H9 (cell line): ENCODE measurements around the gene KEL. TPM values are rescaled to one million over a fixed set of nuclear protein-coding genes. Genes with fewer than 3 reads are reported as not detected.

Experiments used
- DNase-seq: peaks from one replicate; pipeline ENCODE4 v3.0.0-alpha.2; 2017
- H2AFZ ChIP-seq: one replicate; pipeline ENCODE4 v1.6.1; 2013; ENCODE audit warnings: mild to moderate bottlenecking, low read length, control low read depth, moderate library complexity
- H2AK5ac ChIP-seq: 2 replicates; pipeline ENCODE4 v1.6.1; 2013; ENCODE audit warnings: low read length, control low read depth, mixed read lengths; ENCODE audit not compliant: insufficient read length
- H2BK120ac ChIP-seq: one replicate; pipeline ENCODE4 v1.6.1; 2013; ENCODE audit warnings: low read depth, mild to moderate bottlenecking, low read length, control low read depth, inconsistent platforms; ENCODE audit not compliant: poor library complexity, severe bottlenecking
- H2BK12ac ChIP-seq: 2 replicates; pipeline ENCODE4 v1.6.1; 2013; ENCODE audit warnings: low read length, control low read depth, mixed read lengths, low read depth; ENCODE audit not compliant: insufficient read length
- H2BK15ac ChIP-seq: 2 replicates; pipeline ENCODE4 v1.6.1; 2013; ENCODE audit warnings: low read depth, low read length, control low read depth
- H2BK20ac ChIP-seq: one replicate; pipeline ENCODE4 v1.6.1; 2013; ENCODE audit warnings: low read depth, mild to moderate bottlenecking, low read length, control low read depth, inconsistent platforms; ENCODE audit not compliant: poor library complexity, severe bottlenecking
- H2BK5ac ChIP-seq: 2 replicates; pipeline ENCODE4 v1.6.1; 2013; ENCODE audit warnings: low read length, control low read depth, mixed read lengths; ENCODE audit not compliant: insufficient read length
- H3K14ac ChIP-seq: 2 replicates; pipeline ENCODE4 v1.6.1; 2013; ENCODE audit warnings: low read length, control low read depth; ENCODE audit not compliant: insufficient read depth
- H3K18ac ChIP-seq: 2 replicates; pipeline ENCODE4 v1.6.1; 2013; ENCODE audit warnings: low read depth, mild to moderate bottlenecking, mixed read lengths, low read length, control low read depth; ENCODE audit not compliant: insufficient read length
- H3K23ac ChIP-seq: 2 replicates; pipeline ENCODE4 v1.6.1; 2013; ENCODE audit warnings: low read length, control low read depth, mixed read lengths, low read depth; ENCODE audit not compliant: insufficient read length
- H3K23me2 ChIP-seq: 2 replicates; pipeline ENCODE4 v1.6.1; 2013; ENCODE audit warnings: low read depth, mild to moderate bottlenecking, mixed read lengths, low read length, control low read depth; ENCODE audit not compliant: insufficient read length, poor library complexity, severe bottlenecking
- H3K27ac ChIP-seq: 2 replicates; pipeline ENCODE4 v1.5.1; 2013; ENCODE audit warnings: low read length, control low read depth, mixed read lengths, low read depth; ENCODE audit not compliant: insufficient read length
- H3K27me3 ChIP-seq: 2 replicates; pipeline ENCODE4 v1.6.1; 2013; ENCODE audit warnings: low read length, control low read depth, inconsistent platforms; ENCODE audit not compliant: insufficient read depth
- H3K4ac ChIP-seq: 2 replicates; pipeline ENCODE4 v1.6.1; 2013; ENCODE audit warnings: low read depth, mild to moderate bottlenecking, control low read depth, inconsistent platforms, low read length, moderate library complexity
- H3K4me1 ChIP-seq: 2 replicates; pipeline ENCODE4 v1.6.1; 2013; ENCODE audit warnings: low read length, control low read depth, inconsistent platforms; ENCODE audit not compliant: insufficient read depth
- H3K4me2 ChIP-seq: 2 replicates; pipeline ENCODE4 v1.6.1; 2013; ENCODE audit warnings: low read length, control low read depth, mixed read lengths; ENCODE audit not compliant: insufficient read length, insufficient read depth
- H3K56ac ChIP-seq: 2 replicates; pipeline ENCODE4 v1.6.1; 2013; ENCODE audit warnings: low read depth, mild to moderate bottlenecking, mixed read lengths, low read length, control low read depth; ENCODE audit not compliant: insufficient read length
- H3K79me1 ChIP-seq: 2 replicates; pipeline ENCODE4 v1.6.1; 2013; ENCODE audit warnings: low read depth, mild to moderate bottlenecking, moderate library complexity, low read length, control low read depth, inconsistent platforms; ENCODE audit not compliant: insufficient read depth, poor library complexity, severe bottlenecking
- H3K79me2 ChIP-seq: 2 replicates; pipeline ENCODE4 v1.6.1; 2013; ENCODE audit warnings: low read length, control low read depth, inconsistent platforms; ENCODE audit not compliant: insufficient read depth
- H3K9ac ChIP-seq: 2 replicates; pipeline ENCODE4 v1.6.1; 2013; ENCODE audit warnings: low read length, control low read depth, mixed read lengths; ENCODE audit not compliant: insufficient read length; ENCODE audit errors: extremely low read depth
- H3K9me3 ChIP-seq: one replicate; pipeline ENCODE4 v1.6.1; 2013; ENCODE audit warnings: low read depth, low read length, inconsistent platforms; ENCODE audit not compliant: control insufficient read depth
- H3T11ph ChIP-seq: one replicate; pipeline ENCODE4 v1.6.1; 2013; ENCODE audit warnings: mild to moderate bottlenecking, low read length, control low read depth, inconsistent platforms
- H4K20me1 ChIP-seq: one replicate; pipeline ENCODE4 v1.6.1; 2013; ENCODE audit not compliant: control insufficient read depth, insufficient read length, insufficient read depth
- H4K5ac ChIP-seq: 2 replicates; pipeline ENCODE4 v1.6.1; 2013; ENCODE audit warnings: low read depth, mild to moderate bottlenecking, mixed read lengths, low read length, control low read depth; ENCODE audit not compliant: insufficient read length
- H4K8ac ChIP-seq: replicated peaks from 2 replicates; pipeline ENCODE4 v1.6.1; 2013; ENCODE audit warnings: low read length, control low read depth, mixed read lengths, low read depth; ENCODE audit not compliant: insufficient read length
- H4K91ac ChIP-seq: 2 replicates; pipeline ENCODE4 v1.6.1; 2013; ENCODE audit warnings: low read depth, mild to moderate bottlenecking, moderate library complexity, mixed read lengths, low read length, control low read depth; ENCODE audit not compliant: insufficient read length
- H3K27ac Mint-ChIP-seq, 3 experiments: 2 replicates in 2 of 3; 3 replicates in 1 of 3; pipeline ENCODE4 v1.8.0; 2020 to 2021; ENCODE audit warnings: mixed read lengths in 3 of 3, mild to moderate bottlenecking in 1 of 3, moderate library complexity in 1 of 3
- H3K27me3 Mint-ChIP-seq: 2 replicates; pipeline ENCODE4 v1.8.0; 2021; ENCODE audit warnings: low read depth, mild to moderate bottlenecking, moderate library complexity, mixed read lengths
- H3K36me3 Mint-ChIP-seq, 3 experiments: 2 replicates in 2 of 3; 3 replicates in 1 of 3; pipeline ENCODE4 v1.8.0; 2020 to 2021; ENCODE audit warnings: low read depth in 3 of 3, mixed read lengths in 3 of 3; ENCODE audit not compliant: insufficient read depth in 1 of 3
- H3K4me1 Mint-ChIP-seq, 2 experiments: 2 replicates each; pipeline ENCODE4 v1.8.0; 2020; ENCODE audit warnings: mixed read lengths in 2 of 2
- H3K4me3 Mint-ChIP-seq, 2 experiments: 2 replicates in 1 of 2; 3 replicates in 1 of 2; pipeline ENCODE4 v1.8.0; 2020 to 2021; ENCODE audit warnings: mild to moderate bottlenecking in 2 of 2, mixed read lengths in 2 of 2, moderate library complexity in 1 of 2
- H3K9me3 Mint-ChIP-seq, 2 experiments: 2 replicates in 1 of 2; 3 replicates in 1 of 2; pipeline ENCODE4 v1.8.0; 2020; ENCODE audit warnings: mild to moderate bottlenecking in 2 of 2, mixed read lengths in 2 of 2, moderate library complexity in 1 of 2
- WGBS: extraction: QIAGEN DNeasy Blood & Tissue Kit; methylation state at CpG from one replicate; pipeline ENCODE4 v1.1.7; 2013; ENCODE audit warnings: missing lambda C conversion rate, low lambda C conversion rate, mixed read lengths; ENCODE audit not compliant: insufficient read length; ENCODE audit errors: extremely low coverage; 5-methylcytosine and 5-hydroxymethylcytosine counted together
- total RNA-seq: library from RNA; stranded (reverse); gene quantifications from 2 replicates; pipeline ENCODE4 v1.2.1, GENCODE V29; 2021
- TF ChIP-seq, protein P1 (sequence below): fragments of 200-600 bp; sonication (generic); conservative IDR thresholded peaks from 3 replicates; pipeline ENCODE4 v1.8.0; 2021; ENCODE audit warnings: antibody characterized with exemption, mild to moderate bottlenecking

KEL gene
- total RNA-seq, 1 experiment from 2014 or later: 1.5 TPM

DNA sequence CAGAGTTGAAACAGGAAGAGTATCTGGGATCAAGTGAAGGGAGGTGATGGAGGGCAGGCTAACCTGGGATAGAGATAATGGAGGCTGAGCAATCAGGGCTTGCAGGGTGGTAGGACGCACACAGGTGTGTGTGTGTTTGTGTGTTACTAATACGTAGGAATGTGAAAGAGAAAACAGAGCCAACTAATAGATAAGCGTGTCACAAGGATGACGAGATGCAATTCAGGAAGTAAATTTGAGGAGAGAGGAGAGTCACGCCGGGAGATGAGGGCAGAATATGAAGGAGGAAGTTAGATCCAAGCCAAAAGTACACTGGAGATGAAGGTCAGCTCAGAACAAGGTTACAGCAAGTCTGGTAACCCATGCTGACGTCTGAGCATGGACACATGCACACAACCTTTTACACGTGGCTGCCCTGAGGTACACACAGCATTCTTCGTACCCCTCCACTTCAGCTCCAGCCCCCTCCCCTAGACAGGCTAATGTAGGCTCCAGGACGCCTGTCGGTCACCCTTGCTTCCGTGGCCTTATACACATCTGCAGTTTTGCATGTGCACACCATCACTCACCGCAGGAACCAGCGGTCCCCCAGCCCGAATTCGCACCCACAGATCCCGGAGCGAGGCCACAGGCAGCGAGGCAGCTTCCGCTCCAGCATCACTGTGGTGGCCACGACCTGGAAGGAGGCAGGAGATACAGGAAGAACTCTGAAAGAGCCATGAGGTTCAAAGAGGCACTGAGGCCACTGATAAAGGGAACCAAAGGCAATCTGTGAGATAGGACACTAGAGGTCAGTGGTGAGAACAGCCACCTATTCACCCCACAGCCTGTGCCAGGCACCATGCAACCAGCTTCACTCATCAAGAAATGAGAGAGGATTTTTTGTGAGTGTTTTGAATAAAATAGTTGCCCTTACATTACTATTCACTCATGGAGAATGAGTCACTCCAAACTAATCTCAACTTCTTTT, 53.0 kb downstream of the KEL start:
- peaks cover 3 to 12% (median 6%) of the 10 kb centered on the region in 3 experiments; a peak in 6 of 7 replicates for H3K36me3 Mint-ChIP-seq
- TF ChIP-seq, protein P1, sequence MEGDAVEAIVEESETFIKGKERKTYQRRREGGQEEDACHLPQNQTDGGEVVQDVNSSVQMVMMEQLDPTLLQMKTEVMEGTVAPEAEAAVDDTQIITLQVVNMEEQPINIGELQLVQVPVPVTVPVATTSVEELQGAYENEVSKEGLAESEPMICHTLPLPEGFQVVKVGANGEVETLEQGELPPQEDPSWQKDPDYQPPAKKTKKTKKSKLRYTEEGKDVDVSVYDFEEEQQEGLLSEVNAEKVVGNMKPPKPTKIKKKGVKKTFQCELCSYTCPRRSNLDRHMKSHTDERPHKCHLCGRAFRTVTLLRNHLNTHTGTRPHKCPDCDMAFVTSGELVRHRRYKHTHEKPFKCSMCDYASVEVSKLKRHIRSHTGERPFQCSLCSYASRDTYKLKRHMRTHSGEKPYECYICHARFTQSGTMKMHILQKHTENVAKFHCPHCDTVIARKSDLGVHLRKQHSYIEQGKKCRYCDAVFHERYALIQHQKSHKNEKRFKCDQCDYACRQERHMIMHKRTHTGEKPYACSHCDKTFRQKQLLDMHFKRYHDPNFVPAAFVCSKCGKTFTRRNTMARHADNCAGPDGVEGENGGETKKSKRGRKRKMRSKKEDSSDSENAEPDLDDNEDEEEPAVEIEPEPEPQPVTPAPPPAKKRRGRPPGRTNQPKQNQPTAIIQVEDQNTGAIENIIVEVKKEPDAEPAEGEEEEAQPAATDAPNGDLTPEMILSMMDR: peak; percentile 68
- Histone ChIP-seq H3K9me3 (peaks cover 11% of the 10 kb centered on the region), H4K91ac (no peak overlapping the region), H3K79me1 (no peaks in the 10 kb centered on the region), H3T11ph (no peak overlapping the region), H4K5ac (no peak overlapping the region), H3K4ac (no peak overlapping the region), H3K27ac (no peak overlapping the region), H3K56ac (no peak overlapping the region), H3K18ac (no peak overlapping the region), H4K20me1 (no peaks in the 10 kb centered on the region), H2BK12ac (no peak overlapping the region), H2BK5ac (no peak overlapping the region), H2AFZ (no peak overlapping the region), H4K8ac (no peak overlapping the region), H3K4me2 (no peak overlapping the region), H2BK120ac (no peak overlapping the region), H3K4me1 (no peaks in the 10 kb centered on the region), H3K14ac (no peak overlapping the region), H3K79me2 (no peaks in the 10 kb centered on the region), H3K27me3 (no peaks in the 10 kb centered on the region; the same call in 1 of the 2 replicates), H2BK15ac (no peak overlapping the region), H3K23me2 (no peaks in the 10 kb centered on the region), H2BK20ac (no peak overlapping the region), H2AK5ac (no peak overlapping the region), H3K9ac (no peak overlapping the region), H3K23ac (no peak overlapping the region)
- H3K4me3 Mint-ChIP-seq: no peak overlapping the region
- peaks cover 21 to 23% of the 10 kb centered on the region in 2 experiments for H3K9me3 Mint-ChIP-seq
- H3K27me3 Mint-ChIP-seq: peaks cover 9% of the 10 kb centered on the region
- WGBS: no CpG with 5 or more reads among the region's 21 CpGs
- no peak overlapping the region for H3K27ac Mint-ChIP-seq
- peaks cover 4 to 7% of the 10 kb centered on the region in 2 experiments for H3K4me1 Mint-ChIP-seq
- DNase-seq: peak; percentile 42
